Heart right ventricle (tissue), 16 donors: ENCODE data around the gene ZNRF2. TPM values are rescaled to one million over a fixed set of nuclear protein-coding genes. Genes with fewer than 3 reads are reported as not detected.

Experiments used
- ATAC-seq, 8 donors: fragments of 200-7000 bp; cut with Tn5 transposase; one replicate each; pipeline ENCODE4 v1.9.1; 2020; ENCODE audit warnings: mild to moderate bottlenecking in 8 of 8, moderate library complexity in 8 of 8, moderate number of reproducible peaks in 1 of 8
- DNase-seq, 2 donors: peaks; one replicate each; pipeline ENCODE4 v3.0.0-alpha.2; 2020
- H3K27ac ChIP-seq, 10 donors: fragments of 200-600 bp; sonication (generic) in 2 of 10; one replicate each; pipeline versions ENCODE4 v1.5.0 to v1.8.0; 2020 to 2022; ENCODE audit warnings: mild to moderate bottlenecking in 3 of 10
- H3K27me3 ChIP-seq, 7 donors: fragments of 200-600 bp; one replicate each; pipeline ENCODE4 v1.8.0; 2021 to 2022; ENCODE audit warnings: mild to moderate bottlenecking in 2 of 7
- H3K36me3 ChIP-seq, 9 donors: fragments of 200-600 bp; sonication (generic) in 1 of 9; one replicate each; pipeline versions ENCODE4 v1.5.0 to v1.8.0; 2020 to 2022; ENCODE audit warnings: mild to moderate bottlenecking in 2 of 9
- H3K4me1 ChIP-seq, 9 donors: fragments of 200-600 bp; sonication (generic) in 1 of 9; one replicate each; pipeline versions ENCODE4 v1.5.0 to v1.8.0; 2020 to 2022; ENCODE audit warnings: mild to moderate bottlenecking in 4 of 9
- H3K4me3 ChIP-seq, 10 donors: fragments of 200-600 bp; sonication (generic) in 2 of 10; one replicate each; pipeline versions ENCODE4 v1.5.0 to v1.8.0; 2020 to 2022; ENCODE audit warnings: mild to moderate bottlenecking in 7 of 10, moderate library complexity in 2 of 10
- H3K9me3 ChIP-seq, 11 donors: fragments of 200-600 bp in 10 of 11; sonication (generic) in 2 of 11; one replicate each; pipeline versions ENCODE4 v1.5.0 to v1.8.0; 2013 to 2022; ENCODE audit warnings: mild to moderate bottlenecking in 2 of 11, control low read depth in 1 of 11, moderate library complexity in 1 of 11
- WGBS, 2 donors: extraction: QIAGEN DNeasy Blood & Tissue Kit; methylation state at CpG; one replicate each; pipeline ENCODE4 v1.1.7; 2013; ENCODE audit warnings: inconsistent platforms in 1 of 2; 5-methylcytosine and 5-hydroxymethylcytosine counted together
- intact Hi-C, 10 donors: fragments of 100-400 bp; cut with DNase I; formaldehyde crosslinking; loops; one replicate each; pipeline versions ENCODE4 v1.11.1 to v1.14.2; 2022
- polyA plus RNA-seq, 2 donors: library from polyadenylated mRNA; stranded (reverse); fragments of 200-250 nt; gene quantifications; one replicate each; pipeline ENCODE4 v1.2.3, GENCODE V29; 2013
- total RNA-seq, 10 donors: library from RNA; stranded (reverse); fragmentation: NEBNext Ultra II Directional in 3 of 10; extraction: Animal tissue kit (Norgen Biotek cat#: 25700) in 3 of 10; gene quantifications; one replicate each; pipeline versions ENCODE4 v1.2.1 to v1.2.4, GENCODE V29; 2021 to 2023
- TF ChIP-seq, protein P1 (sequence below), 9 donors: fragments of 200-600 bp; sonication (generic) in 2 of 9; IDR thresholded peaks; one replicate each; pipeline versions ENCODE4 v1.5.0 to v1.8.0; 2021 to 2022; ENCODE audit warnings: antibody characterized with exemption in 9 of 9, mild to moderate bottlenecking in 5 of 9, moderate library complexity in 1 of 9
- donor health status: Arrhythmogenic right ventricular cardiomyopathy.
- donor health status: ischemic (EF 13 %, LVEDD 7.1; RV severe dilation, severe dysfunction).
- donor health status: healthy with polysubstance abuse.
- donor health status: DM: no; HTN: yes; CAD: no.
- donor health status: DM: no; HTN: no; CAD: no.
- donor health status: ischemic (EF 25% LVEDD 6.9; RV normal size, moderate dysfunction).
- donor health status: ischemic (EF 25% LVEDD 5.7; RV mildly dilated, moderate dysfunction).
- donor health status: healthy.
- donor health status: DM: yes; HTN: yes; CAD: no.
- donor health status: Ischemic cardiomyopathy.
- donor health status: ischemic (EF 35%, LVEDD 5.7; RV mildly dilated, moderate dysfunction).
- donor health status: nonischemic (EF 11% LVEDD 7.7; RV severe dilation, severe dysfunction).
- donor health status: DM: yes; HTN: yes; CAD: no.
- donor health status: PGD.
- donor health status: ischemic (EF 29% LVEDD 5.4; RV normal size, mild dysfunction).
- donor health status: nonischemic (EF 23%, LVEDD 6.1; RV moderate dilation, normal function).

Gene ZNRF2
- total and polyA plus RNA-seq, 12 donors, result 2.9 to 13.8 (median 8.7) TPM

DNA sequence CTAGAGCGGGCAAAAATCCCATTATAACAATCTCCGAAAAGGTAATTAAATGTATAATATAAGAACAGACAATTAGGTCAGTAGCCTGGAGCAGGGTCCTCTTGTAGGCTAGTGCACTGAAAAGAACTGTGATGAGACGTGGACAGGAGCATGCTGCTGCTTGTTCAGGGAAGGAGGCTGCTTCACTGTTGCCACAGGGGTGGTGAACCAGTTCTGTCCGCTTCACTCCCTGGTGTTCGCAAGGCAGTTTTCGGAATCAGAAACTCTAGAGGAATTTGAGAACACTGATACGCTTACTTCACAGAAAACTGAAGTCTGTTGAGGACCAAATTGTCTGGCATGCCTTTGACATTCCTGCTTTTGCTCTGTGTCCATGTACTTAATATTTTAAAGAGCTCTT lies 17.4 kb downstream of the ZNRF2 start:
- no peaks in the 10 kb centered on the region for H3K27me3 ChIP-seq
- peaks cover 7 to 63% (median 31%) of the 10 kb centered on the region in 9 donors for H3K4me1 ChIP-seq
- H3K9me3 ChIP-seq, result no peaks in the 10 kb centered on the region
- TF ChIP-seq, protein P1, sequence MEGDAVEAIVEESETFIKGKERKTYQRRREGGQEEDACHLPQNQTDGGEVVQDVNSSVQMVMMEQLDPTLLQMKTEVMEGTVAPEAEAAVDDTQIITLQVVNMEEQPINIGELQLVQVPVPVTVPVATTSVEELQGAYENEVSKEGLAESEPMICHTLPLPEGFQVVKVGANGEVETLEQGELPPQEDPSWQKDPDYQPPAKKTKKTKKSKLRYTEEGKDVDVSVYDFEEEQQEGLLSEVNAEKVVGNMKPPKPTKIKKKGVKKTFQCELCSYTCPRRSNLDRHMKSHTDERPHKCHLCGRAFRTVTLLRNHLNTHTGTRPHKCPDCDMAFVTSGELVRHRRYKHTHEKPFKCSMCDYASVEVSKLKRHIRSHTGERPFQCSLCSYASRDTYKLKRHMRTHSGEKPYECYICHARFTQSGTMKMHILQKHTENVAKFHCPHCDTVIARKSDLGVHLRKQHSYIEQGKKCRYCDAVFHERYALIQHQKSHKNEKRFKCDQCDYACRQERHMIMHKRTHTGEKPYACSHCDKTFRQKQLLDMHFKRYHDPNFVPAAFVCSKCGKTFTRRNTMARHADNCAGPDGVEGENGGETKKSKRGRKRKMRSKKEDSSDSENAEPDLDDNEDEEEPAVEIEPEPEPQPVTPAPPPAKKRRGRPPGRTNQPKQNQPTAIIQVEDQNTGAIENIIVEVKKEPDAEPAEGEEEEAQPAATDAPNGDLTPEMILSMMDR (IDR thresholded peaks at IDR 0.05), result no peak
- intact Hi-C loops, result no loop called here
- no peak for ATAC-seq
- H3K4me3 ChIP-seq, result no peak overlapping the region
- WGBS, 2 donors, result 92 to 95% methylated on average over 7 of the region's 7 CpGs
- no peaks in the 10 kb centered on the region for H3K36me3 ChIP-seq
- DNase-seq, result no peak
- H3K27ac ChIP-seq, result no peak overlapping the region

DNA sequence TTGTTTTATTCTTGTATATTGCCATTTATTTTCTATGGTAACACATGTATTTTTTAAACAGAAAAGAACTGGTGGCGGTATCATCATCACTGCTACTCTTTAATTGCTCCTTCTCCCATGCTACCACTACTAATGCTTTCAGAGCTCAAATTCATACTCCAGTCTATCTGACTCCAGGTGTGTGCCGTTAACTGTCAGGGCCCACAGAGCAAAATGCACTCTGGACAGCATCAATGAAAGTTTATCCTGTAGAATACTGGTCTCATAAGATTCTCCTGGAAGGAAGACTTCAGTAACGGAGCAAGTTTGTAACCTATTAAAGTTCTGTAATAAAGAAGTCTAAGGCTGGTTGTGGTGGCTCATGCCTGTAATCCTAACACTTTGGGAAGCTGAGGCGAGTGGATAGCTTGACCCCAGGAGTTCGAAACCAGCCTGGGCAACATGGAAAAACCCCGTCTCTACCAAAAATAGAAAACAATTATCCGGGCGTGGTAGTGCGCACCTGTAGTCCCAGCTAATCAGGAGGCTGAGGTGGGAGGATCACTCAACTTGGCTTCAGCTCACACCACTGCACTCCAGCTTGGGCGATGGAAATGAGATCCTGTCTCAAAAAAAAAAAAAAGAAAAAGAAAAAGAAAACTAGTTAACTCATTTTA lies 18.4 kb downstream of the ZNRF2 start:
- 96 to 97% methylated on average over 10 of the region's 10 CpGs for WGBS, 2 donors

DNA sequence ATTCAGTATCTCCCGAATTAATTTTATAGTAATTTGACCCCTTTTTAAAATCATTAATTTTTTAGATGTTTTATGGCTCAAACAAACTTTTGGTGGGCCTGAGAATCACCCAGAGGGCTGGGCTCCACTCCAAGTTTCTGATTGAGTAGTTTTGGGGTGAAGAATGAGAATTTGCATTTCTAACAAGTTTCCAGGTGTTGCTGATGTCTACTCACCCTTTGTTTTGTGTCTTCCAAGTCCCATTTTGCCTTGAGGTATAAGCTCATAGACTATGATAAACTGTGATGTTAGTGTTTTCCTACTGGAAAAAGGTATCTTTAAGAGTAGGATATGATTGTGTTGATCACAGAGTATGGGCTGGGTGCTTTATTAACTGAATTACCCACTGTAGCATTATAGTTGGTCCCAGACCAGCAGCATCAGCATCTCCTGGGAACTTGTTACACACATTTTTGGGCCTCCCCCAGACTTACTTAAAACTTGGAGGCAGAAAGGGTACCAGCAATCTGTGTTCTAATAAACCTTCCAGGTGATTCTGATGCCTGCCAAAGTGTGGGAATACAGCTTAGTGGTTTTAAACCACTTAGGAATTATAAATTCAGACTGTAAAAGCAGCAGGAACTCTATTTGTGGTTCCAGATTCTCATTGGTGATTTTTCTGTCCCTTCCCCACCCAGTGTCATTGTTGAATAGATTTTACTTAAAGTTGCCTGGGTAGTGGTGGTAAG lies 19.1 kb downstream of the ZNRF2 start:
- H3K9me3 ChIP-seq, result no peaks in the 10 kb centered on the region
- H3K4me1 ChIP-seq, result peaks cover 7 to 63% (median 32%) of the 10 kb centered on the region in 9 donors
- no peak overlapping the region for H3K27ac ChIP-seq
- no peak for DNase-seq
- intact Hi-C loops, result no loop called here
- WGBS, 2 donors, result 94 to 100% methylated on average over 1 of the region's 1 CpG
- ATAC-seq, result no peak
- H3K36me3 ChIP-seq, result no peaks in the 10 kb centered on the region
- no peak overlapping the region for H3K4me3 ChIP-seq
- H3K27me3 ChIP-seq, result no peaks in the 10 kb centered on the region
- TF ChIP-seq, protein P1 (IDR thresholded peaks at IDR 0.05), result no peak

More for the DNA sequence above, 18.4 kb downstream of the ZNRF2 start:
- Histone ChIP-seq H3K9me3 (no peaks in the 10 kb centered on the region), H3K4me1 (peaks cover 7 to 67% (median 31%) of the 10 kb centered on the region in 9 donors), H3K36me3 (no peaks in the 10 kb centered on the region), H3K27me3 (no peaks in the 10 kb centered on the region), H3K4me3 (no peak overlapping the region), H3K27ac (no peak overlapping the region)
- TF ChIP-seq, protein P1 (IDR thresholded peaks at IDR 0.05), result no peak
- ATAC-seq, result no peak
- no peak for DNase-seq
- intact Hi-C loops, result no loop called here

DNA sequence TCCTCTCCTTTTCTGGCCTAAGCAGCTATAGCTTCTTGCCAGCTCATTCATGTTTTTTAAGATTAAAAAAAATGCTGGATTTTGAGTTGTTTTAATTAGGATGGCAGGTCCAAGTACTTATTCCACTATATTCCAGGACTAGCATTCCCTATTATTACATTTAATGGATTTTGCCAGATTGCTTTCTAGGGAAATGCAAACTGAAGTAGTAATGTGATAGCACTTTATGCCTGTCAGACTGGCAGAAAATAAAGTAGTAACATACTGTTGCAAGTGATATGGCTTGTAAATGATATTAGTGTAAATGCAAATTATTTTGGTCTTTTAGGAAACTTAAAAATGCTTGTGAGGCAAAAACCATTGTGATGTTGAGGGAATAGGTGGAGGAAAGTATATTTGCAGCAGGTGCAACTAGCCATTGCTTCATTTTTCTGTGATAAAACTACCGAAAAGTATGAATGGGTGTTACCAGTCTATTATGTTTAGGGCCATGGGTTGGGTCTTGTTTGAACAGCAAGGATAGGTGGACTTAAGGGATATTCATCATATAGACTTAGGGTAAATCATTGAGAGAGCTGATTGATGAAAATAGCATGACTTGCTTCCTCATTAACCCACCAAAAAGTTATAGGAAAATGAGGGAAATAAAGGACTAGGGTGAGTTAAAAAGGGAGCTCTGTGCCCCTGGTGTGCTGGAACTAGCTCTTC lies 19.9 kb downstream of the ZNRF2 start:
- TF ChIP-seq, protein P1 (IDR thresholded peaks at IDR 0.05), result no peak
- DNase-seq (no peak), ATAC-seq (no peak)
- Histone ChIP-seq H3K9me3 (no peaks in the 10 kb centered on the region), H3K4me1 (peaks cover 7 to 59% (median 35%) of the 10 kb centered on the region in 9 donors), H3K4me3 (no peak overlapping the region), H3K27me3 (no peaks in the 10 kb centered on the region), H3K27ac (no peak overlapping the region), H3K36me3 (no peaks in the 10 kb centered on the region)
- intact Hi-C loops, result no loop called here
- 84 to 93% methylated on average over 1 of the region's 1 CpG for WGBS, 2 donors
